ENCODE results near the gene TCEANC2.

DNA sequence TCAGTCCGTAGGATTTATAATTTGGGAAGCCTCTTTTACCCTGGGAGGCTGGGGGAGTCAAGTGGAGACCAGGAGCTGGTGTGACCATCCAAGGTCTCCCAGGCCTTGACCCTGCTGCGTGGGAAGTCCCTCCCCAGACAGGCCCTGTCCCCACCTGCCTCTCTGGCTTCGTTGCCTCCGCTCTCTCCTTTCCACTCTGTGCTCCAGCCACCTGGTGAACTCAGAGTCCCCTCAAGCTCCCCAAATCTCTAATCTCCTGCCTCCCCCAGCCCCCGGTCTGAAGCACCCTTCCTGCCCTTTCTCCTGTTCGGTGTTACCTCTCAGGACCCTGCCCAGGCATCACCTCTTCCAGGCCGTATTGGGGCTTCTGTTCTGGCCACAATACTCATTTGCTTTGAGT lies 71.5 kb downstream of the TCEANC2 start:
- TF ChIP-seq, protein P1, sequence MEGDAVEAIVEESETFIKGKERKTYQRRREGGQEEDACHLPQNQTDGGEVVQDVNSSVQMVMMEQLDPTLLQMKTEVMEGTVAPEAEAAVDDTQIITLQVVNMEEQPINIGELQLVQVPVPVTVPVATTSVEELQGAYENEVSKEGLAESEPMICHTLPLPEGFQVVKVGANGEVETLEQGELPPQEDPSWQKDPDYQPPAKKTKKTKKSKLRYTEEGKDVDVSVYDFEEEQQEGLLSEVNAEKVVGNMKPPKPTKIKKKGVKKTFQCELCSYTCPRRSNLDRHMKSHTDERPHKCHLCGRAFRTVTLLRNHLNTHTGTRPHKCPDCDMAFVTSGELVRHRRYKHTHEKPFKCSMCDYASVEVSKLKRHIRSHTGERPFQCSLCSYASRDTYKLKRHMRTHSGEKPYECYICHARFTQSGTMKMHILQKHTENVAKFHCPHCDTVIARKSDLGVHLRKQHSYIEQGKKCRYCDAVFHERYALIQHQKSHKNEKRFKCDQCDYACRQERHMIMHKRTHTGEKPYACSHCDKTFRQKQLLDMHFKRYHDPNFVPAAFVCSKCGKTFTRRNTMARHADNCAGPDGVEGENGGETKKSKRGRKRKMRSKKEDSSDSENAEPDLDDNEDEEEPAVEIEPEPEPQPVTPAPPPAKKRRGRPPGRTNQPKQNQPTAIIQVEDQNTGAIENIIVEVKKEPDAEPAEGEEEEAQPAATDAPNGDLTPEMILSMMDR (IDR thresholded peaks at IDR 0.05; ENCODE audit: poor library complexity, severe bottlenecking) = no peak
- TF ChIP-seq, protein P2, sequence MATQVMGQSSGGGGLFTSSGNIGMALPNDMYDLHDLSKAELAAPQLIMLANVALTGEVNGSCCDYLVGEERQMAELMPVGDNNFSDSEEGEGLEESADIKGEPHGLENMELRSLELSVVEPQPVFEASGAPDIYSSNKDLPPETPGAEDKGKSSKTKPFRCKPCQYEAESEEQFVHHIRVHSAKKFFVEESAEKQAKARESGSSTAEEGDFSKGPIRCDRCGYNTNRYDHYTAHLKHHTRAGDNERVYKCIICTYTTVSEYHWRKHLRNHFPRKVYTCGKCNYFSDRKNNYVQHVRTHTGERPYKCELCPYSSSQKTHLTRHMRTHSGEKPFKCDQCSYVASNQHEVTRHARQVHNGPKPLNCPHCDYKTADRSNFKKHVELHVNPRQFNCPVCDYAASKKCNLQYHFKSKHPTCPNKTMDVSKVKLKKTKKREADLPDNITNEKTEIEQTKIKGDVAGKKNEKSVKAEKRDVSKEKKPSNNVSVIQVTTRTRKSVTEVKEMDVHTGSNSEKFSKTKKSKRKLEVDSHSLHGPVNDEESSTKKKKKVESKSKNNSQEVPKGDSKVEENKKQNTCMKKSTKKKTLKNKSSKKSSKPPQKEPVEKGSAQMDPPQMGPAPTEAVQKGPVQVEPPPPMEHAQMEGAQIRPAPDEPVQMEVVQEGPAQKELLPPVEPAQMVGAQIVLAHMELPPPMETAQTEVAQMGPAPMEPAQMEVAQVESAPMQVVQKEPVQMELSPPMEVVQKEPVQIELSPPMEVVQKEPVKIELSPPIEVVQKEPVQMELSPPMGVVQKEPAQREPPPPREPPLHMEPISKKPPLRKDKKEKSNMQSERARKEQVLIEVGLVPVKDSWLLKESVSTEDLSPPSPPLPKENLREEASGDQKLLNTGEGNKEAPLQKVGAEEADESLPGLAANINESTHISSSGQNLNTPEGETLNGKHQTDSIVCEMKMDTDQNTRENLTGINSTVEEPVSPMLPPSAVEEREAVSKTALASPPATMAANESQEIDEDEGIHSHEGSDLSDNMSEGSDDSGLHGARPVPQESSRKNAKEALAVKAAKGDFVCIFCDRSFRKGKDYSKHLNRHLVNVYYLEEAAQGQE (IDR thresholded peaks at IDR 0.05; ENCODE audit: borderline replicate concordance) = no peak
- TF ChIP-seq EP300 (conservative IDR thresholded peaks at IDR 0.05; ENCODE audit: poor library complexity, severe bottlenecking) (no peak), RAD21 (conservative IDR thresholded peaks at IDR 0.05) (no peak), EZH2 (IDR thresholded peaks at IDR 0.05; ENCODE audit: borderline replicate concordance, insufficient read depth, low read length, poor library complexity, severe bottlenecking) (no peak), TAF1 (IDR thresholded peaks at IDR 0.05; ENCODE audit: low read depth) (no peak), SMC3 (conservative IDR thresholded peaks at IDR 0.05; ENCODE audit: poor library complexity) (no peak)
